Fibroblast of upper back skin (primary cell): ENCODE measurements around the gene EMC7.
A peak's percentile ranks its signal among the peaks of the same experiment; 100 is the strongest.
"Not testable (repeated sequence)": the region's sequence is repeated elsewhere in the genome, so short reads cannot be mapped to it uniquely, and the experiment has no call there.

Experiments
- DNase-seq: peaks from one replicate; pipeline ENCODE4 v3.0.0-alpha.2; 2013

The EMC7 gene

DNA sequence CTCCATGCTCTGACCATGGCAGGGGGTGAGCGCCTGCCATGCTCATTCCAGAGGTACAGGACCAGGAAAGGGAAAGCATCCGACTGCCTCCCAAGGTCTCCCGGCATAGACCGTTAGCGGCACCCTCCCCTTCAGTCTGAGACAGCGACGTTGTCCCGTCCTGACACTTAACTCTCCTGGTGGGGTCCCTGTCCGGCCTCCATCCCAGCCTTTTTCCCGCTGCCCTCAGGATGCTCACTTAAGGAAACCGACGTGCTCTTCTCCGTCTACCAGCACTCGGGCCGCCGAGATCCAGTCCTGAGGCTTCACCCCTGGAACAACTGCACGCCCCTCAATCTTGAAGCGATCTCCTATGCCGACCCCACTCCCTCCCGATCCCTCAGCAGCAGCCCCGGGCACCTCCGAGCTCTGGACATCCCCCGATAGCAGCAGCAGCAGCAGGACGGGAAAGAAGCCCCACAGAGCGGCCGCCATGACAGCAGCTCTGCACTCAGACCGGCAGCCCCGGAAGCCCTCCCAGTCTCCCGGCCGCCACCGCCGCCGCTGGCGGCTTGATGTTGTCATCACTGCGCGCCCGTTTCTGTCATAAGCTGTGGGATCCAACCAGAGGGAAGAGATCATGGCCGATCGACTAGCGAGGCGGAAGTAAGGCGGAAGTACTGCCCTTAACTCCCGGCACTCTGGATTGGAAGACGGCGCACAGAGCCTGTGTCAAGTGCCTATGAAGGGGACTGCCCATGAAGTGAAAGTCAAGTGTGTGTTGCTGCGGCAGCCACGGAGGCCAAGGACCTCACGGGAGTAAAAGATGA lies at the start of gene EMC7, which contains the start of gene PGBD4:
Gene EMC7, minus strand, starts transcription at position 497 of the 809 bp plus-strand sequence. Its CDS starts 23 bp downstream, at position 474.
Gene PGBD4, plus strand, starts transcription at position 718 of the 809 bp plus-strand sequence. CDS start 449 bp downstream, outside the sequence.
- peak; percentile 99 for DNase-seq

DNA sequence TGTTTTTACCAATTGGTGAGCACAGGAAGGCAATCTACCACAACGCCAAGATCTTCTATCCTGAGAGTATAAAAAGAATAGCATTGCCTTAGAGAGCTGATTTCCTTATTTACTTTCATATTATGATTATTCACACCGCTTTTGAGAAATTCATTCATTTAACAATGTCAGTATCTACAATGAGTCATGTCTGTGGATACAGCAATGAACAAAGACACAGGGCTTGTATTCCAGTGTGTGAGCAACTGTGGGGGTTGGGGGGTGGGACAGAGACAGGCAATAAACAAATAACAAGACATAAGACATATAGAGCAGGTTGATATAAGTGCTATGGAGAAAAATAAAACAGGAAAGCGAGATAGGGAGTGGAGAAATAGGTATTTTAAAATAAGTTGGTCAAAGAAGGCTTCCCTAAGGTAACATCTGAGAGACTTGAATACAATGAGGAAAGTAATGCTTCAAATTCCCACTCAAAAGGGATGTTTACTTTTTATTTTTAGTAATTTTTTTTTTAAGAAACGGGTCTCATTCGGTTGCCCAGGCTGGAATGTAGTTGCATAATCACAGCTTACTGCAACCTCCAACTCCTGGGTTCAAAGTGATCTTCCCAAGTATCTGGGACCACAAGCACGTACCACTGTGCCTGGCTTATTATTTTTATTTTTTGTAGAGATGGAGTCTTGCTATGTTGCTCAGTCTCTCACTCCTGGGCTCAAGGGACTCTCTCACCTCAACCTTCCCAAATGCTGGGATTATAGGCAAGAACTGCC lies 45.9 kb upstream of the EMC7 start:
- DNase-seq, result no peak

DNA sequence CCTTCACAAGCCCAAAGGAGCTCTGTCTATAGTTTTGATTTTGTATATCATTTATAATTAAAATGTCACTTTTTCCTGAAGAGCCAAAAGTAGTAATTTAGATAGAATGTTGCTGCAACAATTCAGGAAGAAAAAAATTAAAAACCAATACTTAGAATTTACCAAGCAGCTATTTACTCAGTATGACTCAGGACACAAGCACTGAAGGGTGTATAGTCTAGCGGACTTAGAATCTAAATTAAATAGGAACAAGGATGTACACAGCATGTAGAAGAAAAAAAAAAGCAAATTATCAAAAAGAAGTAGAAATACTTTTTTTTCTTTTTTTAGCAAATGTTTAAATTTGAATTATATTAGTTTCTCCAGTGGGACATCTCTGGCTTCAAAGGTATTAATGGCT lies 31.8 kb upstream of the EMC7 start:
- DNase-seq, result no peak

DNA sequence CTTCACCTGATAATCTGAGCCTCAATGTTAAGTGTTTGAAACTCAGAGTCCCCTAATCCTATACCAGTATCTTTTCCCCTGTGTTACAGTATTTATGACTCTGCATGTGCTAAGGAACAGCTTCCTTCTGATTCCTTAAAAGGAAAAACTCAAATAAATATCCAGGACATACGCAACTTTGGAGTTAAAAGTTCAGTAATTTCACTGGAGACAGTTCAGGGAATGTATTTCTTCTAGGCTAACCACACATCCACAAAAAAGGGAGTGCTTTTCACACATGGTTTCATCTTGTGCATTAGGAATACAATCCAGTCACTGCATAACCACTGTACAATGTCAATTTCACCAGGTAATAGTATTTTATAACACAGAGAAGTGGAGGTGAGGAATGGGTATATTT lies 31.2 kb upstream of the EMC7 start:
- no peak for DNase-seq

DNA sequence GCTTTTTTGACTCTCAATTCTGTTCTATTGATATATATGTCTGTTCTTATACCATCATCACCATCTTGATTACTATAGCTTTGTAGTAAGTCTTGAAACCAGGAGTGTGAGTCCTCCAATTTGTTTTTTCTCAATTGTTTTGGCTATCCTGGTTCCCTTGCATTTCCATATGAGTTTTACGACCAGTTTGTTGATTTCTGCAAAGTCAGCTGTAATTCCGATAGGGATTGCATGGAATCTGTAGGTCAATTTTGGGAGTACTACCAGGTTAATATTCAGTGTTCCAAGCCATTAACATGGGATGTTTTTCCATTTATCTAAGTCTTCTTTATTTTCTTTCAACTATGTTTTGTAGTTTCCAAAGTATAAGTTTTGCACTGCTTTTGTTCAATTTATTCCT lies 27.2 kb upstream of the EMC7 start:
- no peak for DNase-seq

DNA sequence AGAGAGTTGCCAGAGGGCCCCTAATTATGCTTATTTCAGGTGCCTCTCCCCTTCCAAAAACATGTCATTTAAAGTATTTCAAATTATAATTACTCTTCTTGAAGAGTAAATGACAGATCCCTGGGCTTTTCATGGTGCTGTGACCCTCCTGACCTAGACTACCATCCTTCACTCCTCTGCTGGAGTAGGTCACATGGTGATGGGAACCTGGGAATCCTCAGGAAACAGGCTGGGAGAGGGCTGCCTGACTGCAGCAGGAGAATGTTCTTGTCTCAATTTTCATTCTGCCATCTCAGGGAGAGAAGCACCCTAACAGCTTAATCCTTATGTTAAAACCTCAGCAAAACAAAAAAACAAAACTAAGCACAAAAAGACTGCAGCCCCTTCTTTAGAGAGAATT lies 24.9 kb upstream of the EMC7 start:
- DNase-seq, result no peak

DNA sequence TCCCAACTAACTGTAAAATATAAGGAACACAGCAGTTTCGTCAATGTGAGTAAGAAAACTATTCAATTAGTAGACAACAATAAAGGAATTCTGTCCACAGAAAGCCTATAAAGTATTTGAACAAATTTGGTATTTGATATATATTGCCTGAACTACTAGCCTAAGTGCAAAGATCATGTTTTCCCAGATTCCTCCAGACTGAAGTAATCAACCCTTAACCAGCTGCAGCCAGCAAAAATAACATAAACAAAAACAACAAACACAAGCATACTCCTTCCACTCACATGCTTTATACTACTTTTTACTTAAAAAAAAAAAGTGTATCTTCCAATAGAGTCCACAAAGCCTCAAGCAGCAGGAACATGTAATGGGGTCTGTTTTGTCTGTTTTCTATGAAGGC lies 24.3 kb upstream of the EMC7 start:
- DNase-seq, result no peak

DNA sequence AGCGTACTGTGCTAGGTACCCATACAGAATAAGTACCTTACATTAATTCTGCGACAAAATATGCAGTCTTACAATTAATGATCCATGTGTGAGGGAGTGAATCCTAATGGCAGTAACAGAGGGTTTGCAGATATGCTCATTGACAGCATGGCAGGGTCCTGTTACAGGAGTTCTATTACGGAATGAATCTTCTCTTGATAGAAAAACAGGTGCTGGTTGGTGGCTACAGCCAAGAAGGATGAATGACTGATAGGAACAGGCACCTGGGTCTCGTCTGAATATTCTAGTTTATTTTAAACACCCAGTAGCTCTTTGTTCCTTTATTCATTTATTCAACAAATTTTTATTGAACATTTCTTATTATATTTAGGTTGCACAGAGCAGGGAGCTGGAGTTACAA lies 23.0 kb upstream of the EMC7 start:
- DNase-seq, result no peak

DNA sequence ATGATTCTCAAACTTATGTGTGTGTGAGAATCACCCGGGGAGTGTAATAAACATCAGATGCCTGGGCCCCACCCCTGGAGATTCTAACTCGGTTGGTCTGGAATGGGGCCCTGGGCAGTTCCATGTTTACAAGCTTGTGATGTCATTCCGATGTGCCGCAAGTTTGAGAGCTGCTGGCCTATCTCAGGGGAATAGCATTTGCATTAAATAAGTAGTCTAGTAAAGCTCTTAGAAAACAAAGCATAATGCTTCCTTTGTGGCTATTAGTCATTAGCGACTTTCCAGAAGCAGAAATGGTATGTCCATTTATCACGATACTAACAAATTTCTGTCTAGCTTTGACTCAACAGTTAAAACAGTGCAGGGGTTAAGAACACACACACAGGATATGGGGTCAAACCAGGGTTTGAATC lies 21.1 kb upstream of the EMC7 start:
- peak; percentile 76 for DNase-seq

DNA sequence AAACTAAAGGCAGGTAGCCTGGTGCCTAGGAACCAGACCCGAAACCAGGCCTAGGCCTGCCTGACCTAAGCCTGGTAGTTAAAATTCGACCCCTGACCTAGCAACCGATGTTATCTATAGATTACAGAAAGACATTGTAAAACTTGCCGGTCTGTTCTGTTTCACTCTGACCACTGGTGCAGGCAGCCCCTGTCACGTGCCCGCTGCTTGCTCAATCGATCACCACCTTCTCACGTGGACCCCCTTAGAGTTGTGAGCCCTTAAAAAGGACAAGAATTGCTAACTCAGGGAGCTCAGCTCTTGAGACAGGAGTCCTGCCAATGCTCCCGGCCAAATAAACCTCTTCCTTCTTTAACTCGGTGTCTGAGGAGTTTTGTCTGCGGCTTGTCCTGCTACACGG lies 20.1 kb upstream of the EMC7 start:
- DNase-seq, result not testable (repeated sequence)

DNA sequence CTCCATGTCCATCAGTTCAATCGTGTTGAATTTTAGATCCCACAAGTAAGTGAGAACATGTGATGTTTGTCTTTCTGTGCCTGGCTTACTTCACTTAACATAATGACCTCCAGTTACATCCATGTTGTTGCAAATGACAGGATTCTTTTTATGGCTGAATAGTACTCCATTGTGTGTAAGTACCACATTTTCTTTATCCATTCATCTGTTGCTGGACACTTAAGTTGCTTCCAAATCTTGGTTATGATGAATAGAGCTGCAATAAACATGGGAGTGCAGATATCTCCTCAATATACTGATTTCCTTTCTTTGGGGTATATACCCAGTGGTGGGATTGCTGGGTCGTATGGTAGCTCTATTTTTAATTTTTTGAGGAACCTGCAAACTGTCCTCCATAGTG lies 18.8 kb upstream of the EMC7 start:
- not testable (repeated sequence) for DNase-seq

DNA sequence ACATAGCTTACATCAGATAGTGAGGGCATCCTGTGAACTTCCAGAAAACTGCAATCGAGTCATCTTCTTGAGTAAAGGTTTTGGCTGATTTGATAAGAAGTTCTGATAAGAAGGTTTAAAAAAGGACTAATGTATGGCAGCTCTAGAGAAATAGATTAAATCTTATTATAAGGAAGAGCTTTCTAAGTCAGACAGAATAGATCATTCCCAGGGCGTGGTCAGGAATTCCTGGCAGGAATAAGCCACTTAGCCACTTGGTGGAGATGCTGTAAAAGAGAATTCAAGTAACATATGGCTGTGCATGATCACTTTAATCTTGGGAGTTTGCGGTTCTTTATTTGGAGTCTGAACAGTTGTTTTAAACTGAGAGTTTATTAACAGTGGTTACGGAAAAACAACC lies 17.6 kb upstream of the EMC7 start:
- peak; percentile 40 for DNase-seq

DNA sequence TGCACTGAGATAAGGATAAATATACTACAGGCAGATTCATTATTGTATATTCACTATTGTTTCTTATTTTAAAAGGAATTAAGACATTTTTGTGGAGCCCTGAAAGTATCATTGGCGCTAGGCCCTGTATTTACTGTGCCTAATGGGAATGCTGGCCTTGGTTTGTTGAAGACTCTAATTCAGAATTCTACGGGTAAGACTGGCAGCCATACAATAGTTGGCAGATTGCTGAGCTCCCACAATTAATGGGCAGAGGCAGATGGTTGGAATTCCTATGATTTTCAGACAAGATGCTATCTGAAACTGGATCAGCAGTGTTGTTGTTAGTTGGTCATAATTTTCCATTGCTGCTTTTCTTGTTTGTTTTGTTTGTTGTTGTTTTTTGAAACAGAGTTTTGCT lies 15.0 kb upstream of the EMC7 start:
- no peak for DNase-seq

DNA sequence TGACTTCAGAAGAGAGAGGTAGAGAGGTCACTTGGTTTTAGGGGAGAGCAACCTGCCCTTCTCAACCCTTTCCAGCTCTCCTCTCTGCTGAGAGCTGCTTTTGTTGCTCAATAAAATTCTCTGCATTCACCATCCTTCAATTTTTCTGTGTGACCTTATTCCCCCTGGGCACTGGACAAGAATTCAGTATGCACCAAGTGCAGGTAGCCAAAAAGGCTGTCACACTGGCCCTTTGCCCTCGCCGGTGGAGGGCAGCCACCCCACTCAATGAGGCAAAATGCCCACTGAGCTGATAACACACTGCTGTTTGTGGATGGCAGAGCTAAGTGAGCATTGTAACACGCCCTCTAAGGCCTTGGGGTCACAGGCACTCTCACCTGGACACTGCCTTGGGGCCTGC lies 13.1 kb upstream of the EMC7 start:
- DNase-seq, result no peak

DNA sequence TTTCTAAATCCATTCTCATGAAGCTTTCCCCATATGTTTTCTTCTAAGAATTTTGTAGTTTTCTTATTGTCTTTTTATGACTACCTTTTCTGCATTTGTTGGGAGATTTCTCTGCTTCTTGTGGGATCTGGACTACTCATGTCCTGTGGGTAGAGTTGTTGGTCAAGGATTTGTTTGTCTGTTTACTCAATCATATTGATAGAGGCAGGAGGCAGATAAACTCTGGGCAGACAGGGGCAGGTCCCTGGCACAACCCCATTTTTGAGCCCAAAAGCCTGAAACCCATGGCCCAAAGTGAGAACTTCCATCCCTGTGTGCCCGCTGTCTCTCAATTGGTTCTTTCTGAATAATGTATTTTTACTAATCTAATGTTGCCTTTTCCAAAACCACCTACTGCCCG lies 12.6 kb upstream of the EMC7 start:
- no peak for DNase-seq

DNA sequence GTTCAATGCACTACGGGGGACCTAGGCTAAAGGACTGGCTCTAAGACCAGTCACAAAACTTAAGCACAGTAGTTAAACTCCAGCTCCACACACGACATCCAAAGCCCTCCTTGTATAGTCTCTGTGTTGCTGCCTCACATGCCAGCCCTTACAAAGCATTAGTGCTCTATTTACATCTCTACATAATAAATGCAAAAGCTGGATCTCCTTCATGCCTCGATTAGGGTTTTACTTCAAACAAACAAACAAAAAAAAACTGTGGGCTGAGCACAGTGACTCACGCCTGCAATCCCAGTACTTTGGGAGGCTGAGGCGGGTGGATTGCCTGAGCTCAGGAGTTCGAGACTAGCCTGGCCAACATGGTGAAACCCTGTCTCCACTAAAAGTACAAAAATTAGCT lies 9.8 kb upstream of the EMC7 start:
- DNase-seq, result no peak

DNA sequence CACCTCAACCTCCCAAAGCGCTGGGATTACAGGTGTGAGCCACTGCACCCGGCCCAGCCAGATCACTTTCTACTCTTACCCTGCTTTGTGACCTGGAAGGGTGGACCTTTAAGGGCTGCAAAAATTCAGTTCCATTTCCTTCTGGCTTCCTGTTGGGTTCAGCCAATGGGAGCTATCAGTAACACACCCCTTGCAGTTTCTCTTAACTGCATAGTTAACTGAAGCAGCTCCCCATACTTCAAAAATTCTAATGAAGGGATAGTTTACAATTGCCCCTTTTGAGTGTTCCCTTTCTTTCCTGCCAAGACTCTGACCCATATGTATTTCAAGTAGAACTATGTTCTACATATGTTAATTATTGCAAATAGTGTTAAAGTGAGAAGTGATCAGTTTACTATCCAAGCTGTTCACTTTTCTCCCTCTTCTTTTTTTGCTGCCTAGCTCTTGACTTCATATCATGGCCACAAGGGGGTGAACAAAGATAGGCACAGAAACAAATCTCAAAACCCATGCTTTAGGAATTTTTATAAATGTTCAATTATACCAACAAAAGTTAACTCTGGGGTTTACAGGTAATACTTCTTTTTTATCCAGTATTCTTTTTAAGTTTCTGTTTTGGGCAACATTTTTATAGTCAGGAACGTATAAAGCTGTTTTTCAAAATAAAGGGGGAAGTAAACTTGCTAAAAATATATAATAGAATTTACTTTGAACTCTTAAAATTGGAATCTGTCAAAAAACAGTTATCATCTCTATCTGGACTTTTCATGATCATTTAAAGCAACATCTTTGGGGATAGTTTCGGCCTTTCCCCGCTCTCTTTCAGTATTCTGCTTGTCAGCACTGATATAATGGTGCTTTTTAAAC lies 8.4 kb upstream of the EMC7 start:
- peak; percentile 52 for DNase-seq

DNA sequence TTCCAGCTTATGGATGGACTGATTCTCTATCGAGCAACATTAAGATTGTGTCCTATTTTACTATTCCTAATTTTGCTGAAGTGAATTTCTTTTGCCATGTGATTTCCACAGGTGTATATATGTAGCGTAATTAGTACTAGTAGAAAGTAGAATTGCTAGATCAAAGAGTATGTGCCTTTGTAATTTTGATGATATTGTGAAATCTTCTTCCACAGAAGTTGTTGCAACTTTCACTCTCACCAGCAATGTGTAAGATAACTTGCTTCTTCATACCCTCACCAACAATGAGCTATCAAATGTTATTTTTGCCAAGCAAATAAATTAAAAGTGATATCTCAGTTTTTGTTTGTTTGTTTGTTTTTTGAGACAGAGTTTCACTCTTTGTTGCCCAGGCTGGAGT lies 5.7 kb upstream of the EMC7 start:
- no peak for DNase-seq

DNA sequence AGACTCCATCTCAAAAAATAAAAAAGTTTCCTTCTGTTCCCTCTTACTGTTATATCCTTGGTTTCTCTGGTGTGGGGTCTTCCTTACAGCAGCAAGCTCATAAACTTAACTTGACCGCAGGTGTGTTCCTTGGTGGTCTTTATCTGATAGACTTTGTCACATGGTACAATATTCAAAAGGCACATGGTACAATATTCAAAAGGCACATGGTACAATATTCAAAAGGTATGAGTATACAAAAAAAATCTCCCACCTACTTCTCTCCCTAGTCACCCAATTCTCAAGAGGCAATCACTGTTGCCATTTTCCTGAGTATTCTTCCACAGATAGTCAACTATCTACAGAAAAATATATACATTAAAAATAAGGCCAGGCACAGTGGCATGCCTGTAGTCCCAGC lies 4.8 kb upstream of the EMC7 start:
- no peak for DNase-seq

DNA sequence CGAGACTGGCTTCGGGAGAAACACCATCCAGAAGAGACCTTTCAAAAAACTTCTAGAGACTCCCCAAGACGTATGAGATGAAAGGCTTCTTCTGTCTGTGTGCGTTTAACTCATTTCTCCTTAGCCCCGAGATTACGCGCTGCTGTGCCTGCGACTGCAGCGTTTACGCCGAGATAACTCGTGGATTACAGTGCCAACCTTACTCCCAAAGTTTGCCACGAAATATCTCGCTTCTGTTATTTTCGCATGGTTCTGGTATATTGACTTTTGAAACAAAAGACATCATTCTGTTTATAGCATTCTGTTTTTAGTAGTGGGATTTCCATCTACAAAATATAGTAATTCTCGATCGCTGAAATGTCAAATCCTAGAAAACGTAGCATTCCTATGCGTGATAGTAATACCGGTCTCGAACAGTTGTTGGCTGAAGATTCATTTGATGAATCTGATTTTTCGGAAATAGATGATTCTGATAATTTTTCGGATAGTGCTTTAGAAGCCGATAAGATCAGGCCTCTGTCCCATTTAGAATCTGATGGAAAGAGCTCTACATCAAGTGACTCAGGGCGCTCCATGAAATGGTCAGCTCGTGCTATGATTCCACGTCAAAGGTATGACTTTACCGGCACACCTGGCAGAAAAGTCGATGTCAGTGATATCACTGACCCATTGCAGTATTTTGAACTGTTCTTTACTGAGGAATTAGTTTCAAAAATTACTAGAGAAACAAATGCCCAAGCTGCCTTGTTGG lies 688 bp upstream of the EMC7 start:
- DNase-seq, result no peak

DNA sequence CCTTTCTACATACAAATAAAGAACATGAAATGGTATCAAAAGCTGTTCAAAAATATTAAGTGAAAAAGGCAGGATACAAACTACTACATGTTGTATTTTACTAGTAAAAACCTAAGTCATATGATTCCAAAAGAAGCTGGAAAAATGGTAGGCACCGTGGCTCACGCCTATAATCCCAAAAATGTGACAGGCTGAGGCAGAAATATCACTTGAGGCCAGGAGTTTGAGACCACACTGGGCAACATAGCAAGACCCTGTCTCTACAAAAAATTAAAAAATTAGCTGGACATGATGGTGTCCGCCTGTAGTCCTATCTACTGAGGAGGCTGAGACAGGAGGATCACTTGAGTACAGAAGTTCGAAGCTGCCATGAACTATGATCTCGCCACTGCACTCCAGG lies 1.7 kb downstream of the EMC7 start:
- DNase-seq, result no peak

DNA sequence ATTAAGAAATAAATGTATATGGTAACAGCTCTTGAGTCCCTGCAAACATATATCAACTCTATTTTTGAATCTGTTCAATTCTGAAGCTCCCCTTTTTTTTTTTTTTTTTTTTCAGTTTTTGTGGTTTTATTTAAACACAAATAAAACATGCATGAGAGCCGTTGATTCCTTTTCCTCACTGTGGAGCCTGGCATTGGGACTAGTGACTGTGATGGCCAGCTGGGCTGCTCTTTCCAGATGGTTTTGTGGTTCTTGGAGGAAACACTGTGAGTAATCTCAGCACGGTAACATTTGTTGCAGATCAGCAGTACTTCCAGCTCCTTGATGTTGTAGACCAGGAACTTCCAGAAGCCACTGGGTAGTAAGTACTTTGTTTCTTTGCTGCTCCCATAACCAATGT lies 15.9 kb downstream of the EMC7 start:
- DNase-seq, result no peak

DNA sequence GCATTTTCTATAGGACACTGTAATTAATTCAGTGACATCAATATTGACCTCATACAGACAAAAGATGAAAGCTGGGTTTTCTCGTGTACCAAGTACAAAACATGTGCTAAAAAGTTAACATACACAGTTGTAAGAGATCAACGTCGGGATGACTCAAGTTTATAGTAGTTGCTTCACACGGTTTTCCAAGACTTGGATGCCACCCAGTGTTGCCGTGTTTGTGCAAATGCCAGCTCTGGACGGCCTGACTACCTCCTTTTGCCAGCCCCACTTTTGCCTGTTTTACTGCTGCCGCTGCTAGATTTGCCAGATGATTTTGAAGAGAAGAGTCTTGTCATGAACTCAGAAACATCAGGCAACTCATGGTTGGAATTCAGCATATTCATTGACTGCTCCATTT lies 17.6 kb downstream of the EMC7 start:
- DNase-seq, result no peak
